Measurements from ENCODE around the gene LEPROT. TPM values are rescaled to one million over a fixed set of nuclear protein-coding genes. Genes with fewer than 3 reads are reported as not detected.

Gene LEPROT
- total RNA-seq, 1 experiment from 2014 or later, result 18.4 TPM

GRCh38 chr1:65443647-65444046 lies 23.2 kb downstream of the LEPROT start:
- Histone ChIP-seq H3K9me3 (ENCODE audit: low read length) (no peaks in the 10 kb centered on the region), H3K27ac (ENCODE audit: low read length) (no peak overlapping the region), H3K9ac (ENCODE audit: low read length) (no peak overlapping the region), H3F3A (ENCODE audit: low read length, unreplicated experiment) (no peaks in the 10 kb centered on the region), H3K27me3 (ENCODE audit: low read length) (peaks cover 5% of the 10 kb centered on the region; the same call in 1 of the 2 replicates), H3K4me1 (ENCODE audit: insufficient read depth, low read length) (no peaks in the 10 kb centered on the region), H3K4me3 (ENCODE audit: low read length) (no peak overlapping the region), H3K79me2 (ENCODE audit: low read length) (no peaks in the 10 kb centered on the region), H3K4me2 (ENCODE audit: low read length) (no peak overlapping the region), H4K20me1 (ENCODE audit: low read length) (no peaks in the 10 kb centered on the region), H3K9me2 (replicated peaks; ENCODE audit: low read length) (no peaks in the 10 kb centered on the region), H2AFZ (ENCODE audit: low read length) (no peak overlapping the region), H3K36me3 (ENCODE audit: low read depth, low read length) (no peaks in the 10 kb centered on the region)
- ChIA-PET CTCF (interaction anchor here (0.9 kb wide), 1 partner anchor 207 kb away, joined by 3 read pairs; no protein-coding TSS in a partner anchor), POLR2A (ENCODE audit: unreplicated experiment) (no interaction called here)
- no TSS peak for BruUV-seq (replicated peaks)
- no peak for ATAC-seq
- TF ChIP-seq EZH2phosphoT487 (IDR thresholded peaks at IDR 0.05; ENCODE audit: borderline replicate concordance, low read length), result no peak
- TF ChIP-seq EZH2 (IDR thresholded peaks at IDR 0.05; ENCODE audit: low read length, unreplicated experiment), result no peak
- no peak for TF ChIP-seq CTCF (conservative IDR thresholded peaks at IDR 0.05; ENCODE audit: low read depth, low read length)
- DNase-seq, result no peak
- intact Hi-C loops (cut with micrococcal nuclease), result no loop called here

- Histone ChIP-seq H3K9me2 (replicated peaks; ENCODE audit: low read length) (no peaks in the 10 kb centered on the region), H3K4me2 (ENCODE audit: low read length) (no peak overlapping the region), H2AFZ (ENCODE audit: low read length) (no peak overlapping the region), H3K27me3 (ENCODE audit: low read length) (peaks cover 5% of the 10 kb centered on the region; the same call in 1 of the 2 replicates), H3K9me3 (ENCODE audit: low read length) (no peaks in the 10 kb centered on the region), H3K36me3 (ENCODE audit: low read depth, low read length) (no peaks in the 10 kb centered on the region), H3K9ac (ENCODE audit: low read length) (no peak overlapping the region), H4K20me1 (ENCODE audit: low read length) (no peaks in the 10 kb centered on the region), H3K4me1 (ENCODE audit: insufficient read depth, low read length) (no peaks in the 10 kb centered on the region), H3F3A (ENCODE audit: low read length, unreplicated experiment) (no peaks in the 10 kb centered on the region), H3K4me3 (ENCODE audit: low read length) (no peak overlapping the region), H3K79me2 (ENCODE audit: low read length) (no peaks in the 10 kb centered on the region), H3K27ac (ENCODE audit: low read length) (no peak overlapping the region)
- DNase-seq, result no peak
- TF ChIP-seq CTCF (conservative IDR thresholded peaks at IDR 0.05; ENCODE audit: low read depth, low read length), result no peak
- no peak for TF ChIP-seq EZH2phosphoT487 (IDR thresholded peaks at IDR 0.05; ENCODE audit: borderline replicate concordance, low read length)
- no peak for TF ChIP-seq EZH2 (IDR thresholded peaks at IDR 0.05; ENCODE audit: low read length, unreplicated experiment)
- no peak for ATAC-seq
- no TSS peak for BruUV-seq (replicated peaks)
- POLR2A ChIA-PET (ENCODE audit: unreplicated experiment), result no interaction called here
- intact Hi-C loops (cut with micrococcal nuclease), result no loop called here
- CTCF ChIA-PET, result interaction anchor here (0.9 kb wide), 1 partner anchor 208 kb away, joined by 3 read pairs; no protein-coding TSS in a partner anchor
These were observed 23.7 kb downstream of the LEPROT start for GRCh38 chr1:65444128-65444640.

- Histone ChIP-seq H3K9me3 (ENCODE audit: low read length) (no peaks in the 10 kb centered on the region), H3K79me2 (ENCODE audit: low read length) (no peaks in the 10 kb centered on the region), H3K4me2 (ENCODE audit: low read length) (no peak overlapping the region), H3K27me3 (ENCODE audit: low read length) (peaks cover 5% of the 10 kb centered on the region; the same call in 1 of the 2 replicates), H3K9ac (ENCODE audit: low read length) (no peak overlapping the region), H3K4me1 (ENCODE audit: insufficient read depth, low read length) (no peaks in the 10 kb centered on the region), H3K9me2 (replicated peaks; ENCODE audit: low read length) (no peaks in the 10 kb centered on the region), H3F3A (ENCODE audit: low read length, unreplicated experiment) (no peaks in the 10 kb centered on the region), H3K27ac (ENCODE audit: low read length) (no peak overlapping the region), H3K4me3 (ENCODE audit: low read length) (no peak overlapping the region), H2AFZ (ENCODE audit: low read length) (no peak overlapping the region), H3K36me3 (ENCODE audit: low read depth, low read length) (no peaks in the 10 kb centered on the region), H4K20me1 (ENCODE audit: low read length) (no peaks in the 10 kb centered on the region)
- POLR2A ChIA-PET (ENCODE audit: unreplicated experiment), result no interaction called here
- no peak for DNase-seq
- no peak for ATAC-seq
- TF ChIP-seq EZH2 (IDR thresholded peaks at IDR 0.05; ENCODE audit: low read length, unreplicated experiment), result no peak
- no peak for TF ChIP-seq CTCF (conservative IDR thresholded peaks at IDR 0.05; ENCODE audit: low read depth, low read length)
- no peak for TF ChIP-seq EZH2phosphoT487 (IDR thresholded peaks at IDR 0.05; ENCODE audit: borderline replicate concordance, low read length)
- CTCF ChIA-PET, result no interaction called here
- BruUV-seq (replicated peaks), result no TSS peak
- intact Hi-C loops (cut with micrococcal nuclease), result no loop called here
These were observed 25.4 kb downstream of the LEPROT start for GRCh38 chr1:65445837-65446236.

Measured in PC-3 (cell line).